ENCODE measurements around the gene UNC5B.

Gene UNC5B

DNA sequence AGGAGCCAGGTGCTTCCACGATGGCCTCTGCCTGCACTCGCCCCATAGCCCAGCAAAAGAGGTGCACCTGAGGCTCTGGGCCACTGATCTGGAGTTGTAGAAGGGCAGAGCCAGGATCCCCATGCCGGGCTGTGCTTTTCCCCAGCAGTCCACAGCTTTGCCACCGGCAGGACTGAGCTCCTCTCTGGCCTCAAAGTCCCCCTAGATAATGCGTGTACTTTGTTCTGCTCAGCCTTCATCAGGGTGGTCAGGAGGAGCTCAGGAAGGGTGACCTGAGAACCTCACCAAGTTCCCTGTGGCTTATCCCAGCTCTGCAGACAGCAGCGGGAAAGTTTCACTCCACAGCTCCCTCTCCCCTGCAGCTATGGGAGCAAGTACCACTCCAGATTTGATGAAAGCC, 27.9 kb upstream of the UNC5B start:
- no peak overlapping the region for H3K4me3 ChIP-seq (ENCODE audit: control insufficient read depth, low read depth, low read length)
- TF ChIP-seq, protein P1, sequence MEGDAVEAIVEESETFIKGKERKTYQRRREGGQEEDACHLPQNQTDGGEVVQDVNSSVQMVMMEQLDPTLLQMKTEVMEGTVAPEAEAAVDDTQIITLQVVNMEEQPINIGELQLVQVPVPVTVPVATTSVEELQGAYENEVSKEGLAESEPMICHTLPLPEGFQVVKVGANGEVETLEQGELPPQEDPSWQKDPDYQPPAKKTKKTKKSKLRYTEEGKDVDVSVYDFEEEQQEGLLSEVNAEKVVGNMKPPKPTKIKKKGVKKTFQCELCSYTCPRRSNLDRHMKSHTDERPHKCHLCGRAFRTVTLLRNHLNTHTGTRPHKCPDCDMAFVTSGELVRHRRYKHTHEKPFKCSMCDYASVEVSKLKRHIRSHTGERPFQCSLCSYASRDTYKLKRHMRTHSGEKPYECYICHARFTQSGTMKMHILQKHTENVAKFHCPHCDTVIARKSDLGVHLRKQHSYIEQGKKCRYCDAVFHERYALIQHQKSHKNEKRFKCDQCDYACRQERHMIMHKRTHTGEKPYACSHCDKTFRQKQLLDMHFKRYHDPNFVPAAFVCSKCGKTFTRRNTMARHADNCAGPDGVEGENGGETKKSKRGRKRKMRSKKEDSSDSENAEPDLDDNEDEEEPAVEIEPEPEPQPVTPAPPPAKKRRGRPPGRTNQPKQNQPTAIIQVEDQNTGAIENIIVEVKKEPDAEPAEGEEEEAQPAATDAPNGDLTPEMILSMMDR (IDR thresholded peaks at IDR 0.05; ENCODE audit: control insufficient read depth, insufficient read depth, low read depth, low read length, missing control alignments): no peak
- no peak for DNase-seq (ENCODE audit: low read depth)

DNA sequence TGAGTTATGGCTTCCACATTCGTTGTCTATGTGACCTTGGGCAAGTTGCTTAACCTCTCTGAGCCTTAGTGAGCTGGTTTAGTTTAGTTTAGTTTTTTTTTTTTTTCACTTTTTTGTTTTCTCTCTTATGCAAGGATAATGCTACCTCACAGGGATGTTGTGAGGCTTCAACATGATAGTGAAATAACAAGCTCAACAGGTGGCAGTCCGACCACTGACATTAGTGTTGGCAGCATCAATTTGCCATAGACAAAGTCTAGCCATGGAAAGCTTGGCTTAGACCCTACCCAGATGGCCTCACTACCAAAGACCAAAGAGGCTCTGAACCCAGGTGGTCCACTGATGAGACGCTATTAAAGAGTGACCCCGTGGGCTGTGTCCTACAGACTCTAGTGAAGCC, 27.2 kb upstream of the UNC5B start:
- TF ChIP-seq, protein P1 (IDR thresholded peaks at IDR 0.05; ENCODE audit: control insufficient read depth, insufficient read depth, low read depth, low read length, missing control alignments): no peak
- DNase-seq (ENCODE audit: low read depth): no peak
- H3K4me3 ChIP-seq (ENCODE audit: control insufficient read depth, low read depth, low read length): no peak overlapping the region

DNA sequence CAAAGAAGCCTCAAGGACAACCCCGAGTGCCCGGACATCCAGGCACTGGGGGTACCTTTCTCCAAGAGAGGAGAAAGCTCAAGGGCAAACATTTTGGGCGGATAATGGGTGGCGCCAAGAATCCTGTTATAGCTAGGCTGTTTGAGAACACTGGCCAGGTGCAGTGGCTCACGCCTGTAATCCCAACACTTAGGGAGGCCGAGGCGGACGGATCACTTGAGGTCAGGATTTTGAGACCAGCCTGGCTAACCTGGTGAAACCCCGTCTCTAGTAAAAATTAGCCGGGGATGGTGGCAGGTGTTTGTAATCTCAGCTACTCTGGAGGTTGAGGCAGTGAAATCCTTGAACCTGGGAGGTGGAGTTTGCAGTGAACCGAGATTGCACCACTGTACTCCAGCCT, 25.2 kb upstream of the UNC5B start:
- no peak overlapping the region for H3K4me3 ChIP-seq (ENCODE audit: control insufficient read depth, low read depth, low read length)
- TF ChIP-seq, protein P1 (IDR thresholded peaks at IDR 0.05; ENCODE audit: control insufficient read depth, insufficient read depth, low read depth, low read length, missing control alignments): no peak
- DNase-seq (ENCODE audit: low read depth): no peak

DNA sequence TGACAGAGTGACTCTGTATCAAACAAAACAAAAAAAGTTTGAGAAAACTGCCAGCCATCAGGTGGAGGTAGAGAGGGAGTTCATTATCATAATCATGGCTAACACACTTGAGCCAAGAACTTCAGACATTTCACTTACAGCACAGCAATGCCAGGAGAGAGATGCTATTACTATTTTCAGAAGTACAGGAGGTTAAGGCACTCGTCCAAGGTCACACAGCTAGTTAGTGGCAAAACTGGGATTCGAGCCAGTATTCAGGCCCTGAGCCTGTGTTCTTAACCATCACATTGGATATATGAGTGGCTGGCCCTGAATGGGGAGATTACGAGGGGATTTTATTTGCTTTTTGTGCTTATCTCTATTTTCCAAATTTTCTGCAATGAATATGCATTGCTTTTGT, 24.8 kb upstream of the UNC5B start:
- DNase-seq (ENCODE audit: low read depth): no peak
- TF ChIP-seq, protein P1 (IDR thresholded peaks at IDR 0.05; ENCODE audit: control insufficient read depth, insufficient read depth, low read depth, low read length, missing control alignments): no peak
- H3K4me3 ChIP-seq (ENCODE audit: control insufficient read depth, low read depth, low read length): no peak overlapping the region

DNA sequence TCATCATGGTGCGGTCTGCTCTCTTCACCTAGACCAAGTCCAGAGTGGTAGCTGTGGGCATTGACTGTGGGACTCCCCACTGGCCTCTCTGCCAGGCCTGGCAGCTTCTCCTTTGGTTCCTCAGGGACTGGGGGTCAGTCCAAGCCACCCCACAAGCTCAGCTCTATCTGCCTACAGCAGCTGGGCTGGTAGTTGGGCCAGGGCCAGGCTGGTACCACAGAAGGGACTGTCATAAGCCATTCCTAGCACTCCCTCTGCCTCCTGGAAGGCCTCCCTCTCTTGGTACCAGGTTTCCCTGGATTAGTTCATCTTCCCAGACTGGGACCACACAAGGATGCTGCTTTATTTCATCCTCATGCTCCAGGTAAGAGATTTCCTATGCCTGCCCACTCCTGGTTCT, 24.2 kb upstream of the UNC5B start:
- TF ChIP-seq, protein P1 (IDR thresholded peaks at IDR 0.05; ENCODE audit: control insufficient read depth, insufficient read depth, low read depth, low read length, missing control alignments): no peak
- no peak overlapping the region for H3K4me3 ChIP-seq (ENCODE audit: control insufficient read depth, low read depth, low read length)
- no peak for DNase-seq (ENCODE audit: low read depth)

DNA sequence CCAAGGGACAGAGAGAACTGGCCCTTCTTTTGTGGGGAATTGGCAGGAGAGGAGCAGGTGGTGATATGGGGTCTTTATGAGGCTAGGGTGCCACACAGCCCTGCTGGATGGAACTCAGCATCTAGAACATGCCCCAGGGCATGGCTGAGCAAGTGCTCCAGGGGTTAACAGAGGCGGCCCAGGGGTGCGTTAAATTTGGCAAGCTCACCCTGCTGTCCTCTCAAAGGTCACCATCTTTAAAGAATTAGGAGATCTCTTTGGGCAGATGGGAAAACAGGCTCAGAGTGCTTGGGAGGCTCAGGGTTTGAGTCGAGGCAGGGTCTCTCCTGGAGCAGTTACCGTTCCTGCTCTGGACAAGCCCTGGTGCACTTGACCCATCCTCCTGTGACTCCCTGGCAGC, 21.4 kb upstream of the UNC5B start:
- DNase-seq (ENCODE audit: low read depth): no peak
- TF ChIP-seq, protein P1 (IDR thresholded peaks at IDR 0.05; ENCODE audit: control insufficient read depth, insufficient read depth, low read depth, low read length, missing control alignments): no peak
- H3K4me3 ChIP-seq (ENCODE audit: control insufficient read depth, low read depth, low read length): no peak overlapping the region

DNA sequence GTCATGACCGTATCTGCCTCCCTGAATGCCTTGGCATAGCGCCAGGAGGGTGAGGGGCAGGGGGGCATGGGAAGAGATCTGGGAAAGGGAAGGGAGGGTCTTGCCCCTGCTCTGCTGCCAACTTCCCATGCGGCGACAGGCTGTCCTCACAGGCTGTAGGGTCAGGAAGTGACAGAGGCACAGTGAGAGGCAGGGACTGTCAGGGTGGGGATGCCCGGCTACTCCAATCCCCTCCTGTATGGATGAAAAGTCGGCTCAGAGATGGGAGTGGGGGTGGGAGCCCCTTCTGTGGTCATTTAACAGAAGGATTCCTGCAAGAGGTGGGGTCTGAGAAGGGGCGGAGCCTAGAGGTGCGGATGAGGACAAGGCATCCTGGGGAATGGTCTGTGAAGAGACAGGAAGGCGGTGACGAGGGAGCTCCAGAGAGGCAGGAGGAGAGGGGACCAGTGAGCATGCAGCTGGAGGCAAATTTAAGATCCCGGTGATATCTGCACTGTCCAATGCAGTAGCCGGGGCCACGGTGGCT, 20.8 kb upstream of the UNC5B start:
- TF ChIP-seq, protein P1 (IDR thresholded peaks at IDR 0.05; ENCODE audit: control insufficient read depth, insufficient read depth, low read depth, low read length, missing control alignments): no peak
- H3K4me3 ChIP-seq (ENCODE audit: control insufficient read depth, low read depth, low read length): no peak overlapping the region
- DNase-seq (ENCODE audit: low read depth): no peak
